Renal cortex interstitium (tissue), 11 donors: ENCODE measurements around the gene GTSE1. TPM values are rescaled to one million over a fixed set of nuclear protein-coding genes. Genes with fewer than 3 reads are reported as not detected.

ENCODE experiments used
- DNase-seq, 11 donors: peaks; one replicate each; pipeline ENCODE4 v3.0.0-alpha.2; 2013; ENCODE audit warnings: low read depth in 9 of 11, low spot score in 4 of 11; ENCODE audit errors: extremely low read depth in 1 of 11
- polyA plus RNA-seq, 3 donors: library from polyadenylated mRNA; unstranded; fragments of 120-200 nt; gene quantifications; one replicate each; pipeline ENCODE4 v1.2.1, GENCODE V29; 2013; ENCODE audit not compliant: insufficient read length in 3 of 3

The GTSE1 gene
- polyA plus RNA-seq, 3 donors: 17.2 to 19.3 (median 17.9) TPM

- DNase-seq: no peak
These were observed 27.1 kb upstream of the GTSE1 start for GRCh38 chr22:46269564-46269963.

GRCh38 chr22:46272196-46272595, 24.5 kb upstream of the GTSE1 start:
- no peak for DNase-seq

- DNase-seq: no peak
These were observed 23.8 kb upstream of the GTSE1 start for GRCh38 chr22:46272762-46273431.

GRCh38 chr22:46273432-46274148, 23.1 kb upstream of the GTSE1 start:
- no peak for DNase-seq

- DNase-seq: no peak
These were observed 22.3 kb upstream of the GTSE1 start for GRCh38 chr22:46274381-46274780.

- DNase-seq: no peak
These were observed 21.1 kb upstream of the GTSE1 start for GRCh38 chr22:46275455-46276122.

- no peak for DNase-seq
These were observed 20.1 kb upstream of the GTSE1 start for GRCh38 chr22:46276563-46276962.

- DNase-seq: no peak
These were observed 17.7 kb upstream of the GTSE1 start for GRCh38 chr22:46278656-46279645.

- no peak for DNase-seq
These were observed 16.4 kb upstream of the GTSE1 start for GRCh38 chr22:46280063-46280817.

- no peak for DNase-seq
These were observed 15.6 kb upstream of the GTSE1 start for GRCh38 chr22:46280999-46281623.

GRCh38 chr22:46281866-46282678, 14.6 kb upstream of the GTSE1 start:
- DNase-seq: no peak

- DNase-seq: no peak
These were observed 10.7 kb upstream of the GTSE1 start for GRCh38 chr22:46286006-46286405.

GRCh38 chr22:46286941-46287872, 9.5 kb upstream of the GTSE1 start:
- no peak for DNase-seq

- no peak for DNase-seq
These were observed 8.6 kb upstream of the GTSE1 start for GRCh38 chr22:46287873-46288751.

GRCh38 chr22:46288846-46289243, 7.8 kb upstream of the GTSE1 start:
- DNase-seq: no peak
